HepG2 (cell line): ENCODE measurements around the gene DVL3. TPM values are rescaled to one million over a fixed set of nuclear protein-coding genes. Genes with fewer than 3 reads are reported as not detected.

Source experiments
- ARNTL ChIP-seq: sonication (generic); formaldehyde crosslinking; IDR thresholded peaks from 2 replicates; pipeline ENCODE4 v1.4.0; 2020; ENCODE audit warnings: mild to moderate bottlenecking, missing genetic modification reagents
- BCLAF1 ChIP-seq: fragments of 450-650 bp; IDR thresholded peaks from 2 replicates; pipeline ENCODE4 v1.6.1; 2017; ENCODE audit warnings: mild to moderate bottlenecking
- CENPT ChIP-seq: sonication (generic); formaldehyde crosslinking; IDR thresholded peaks from 2 replicates; pipeline ENCODE4 v1.8.0; 2022; ENCODE audit warnings: low read depth, mild to moderate bottlenecking, moderate library complexity, missing genetic modification reagents
- CSRNP1 ChIP-seq: sonication (generic); formaldehyde crosslinking; IDR thresholded peaks from 2 replicates; pipeline ENCODE4 v1.8.1; 2023; ENCODE audit warnings: mild to moderate bottlenecking, missing genetic modification reagents
- FOSL1 ChIP-seq: sonication (generic); formaldehyde crosslinking; IDR thresholded peaks from 2 replicates; pipeline ENCODE4 v1.9.0; 2021; ENCODE audit warnings: missing genetic modification reagents, borderline replicate concordance
- HNRNPUL1 ChIP-seq: fragments of 200-400 bp; formaldehyde crosslinking; IDR thresholded peaks from 2 replicates; pipeline ENCODE4 v1.6.1; 2017; ENCODE audit warnings: low read depth, mild to moderate bottlenecking, low read length, moderate library complexity
- HOXA3 ChIP-seq: sonication (generic); formaldehyde crosslinking; IDR thresholded peaks from 2 replicates; pipeline ENCODE4 v1.5.0; 2020; ENCODE audit warnings: missing genetic modification reagents
- MIER2 ChIP-seq: IDR thresholded peaks from 2 replicates; pipeline ENCODE4 v1.6.1; 2016; ENCODE audit warnings: missing biosample characterization, missing genetic modification reagents
- PRDM4 ChIP-seq: sonication (generic); formaldehyde crosslinking; IDR thresholded peaks from 2 replicates; pipeline ENCODE4 v1.9.0; 2021; ENCODE audit warnings: missing genetic modification reagents, borderline replicate concordance
- RBAK ChIP-seq: sonication (generic); formaldehyde crosslinking; IDR thresholded peaks from 2 replicates; pipeline ENCODE4 v1.5.1; 2020; ENCODE audit warnings: mild to moderate bottlenecking, missing genetic modification reagents
- REXO4 ChIP-seq: sonication (generic); formaldehyde crosslinking; IDR thresholded peaks from 2 replicates; pipeline ENCODE4 v1.8.0; 2022; ENCODE audit warnings: missing genetic modification reagents, mild to moderate bottlenecking, borderline replicate concordance
- SYNCRIP ChIP-seq: fragments of 200-400 bp; formaldehyde crosslinking; IDR thresholded peaks from 2 replicates; pipeline ENCODE4 v1.6.1; 2018; ENCODE audit warnings: mild to moderate bottlenecking, low read depth, low read length; ENCODE audit not compliant: insufficient read depth
- ZKSCAN8 ChIP-seq: IDR thresholded peaks from 2 replicates; pipeline ENCODE4 v1.6.1; 2016; ENCODE audit warnings: borderline replicate concordance, missing genetic modification reagents, missing compliant biosample characterization
- ZNF30 ChIP-seq: sonication (generic); formaldehyde crosslinking; IDR thresholded peaks from 2 replicates; pipeline ENCODE4 v1.5.0; 2020; ENCODE audit warnings: mild to moderate bottlenecking, missing genetic modification reagents
- ZNF329 ChIP-seq: sonication (generic); formaldehyde crosslinking; IDR thresholded peaks from 2 replicates; pipeline ENCODE4 v1.9.0; 2021; ENCODE audit warnings: low read depth, mild to moderate bottlenecking, missing genetic modification reagents
- ZNF546 ChIP-seq: sonication (generic); formaldehyde crosslinking; conservative IDR thresholded peaks from 2 replicates; pipeline ENCODE4 v1.8.1; 2023; ENCODE audit warnings: mild to moderate bottlenecking, missing genetic modification reagents
- ZNF652 ChIP-seq: IDR thresholded peaks from 2 replicates; pipeline ENCODE4 v1.6.1; 2016; ENCODE audit warnings: low read depth, borderline replicate concordance
- ZNF713 ChIP-seq: sonication (generic); formaldehyde crosslinking; IDR thresholded peaks from 2 replicates; pipeline ENCODE4 v1.4.0; 2020; ENCODE audit warnings: mild to moderate bottlenecking, missing genetic modification reagents
- ZNF879 ChIP-seq: sonication (generic); formaldehyde crosslinking; IDR thresholded peaks from 2 replicates; pipeline ENCODE4 v1.8.1; 2023; ENCODE audit warnings: missing genetic modification reagents
- ZSCAN31 ChIP-seq: sonication (generic); formaldehyde crosslinking; IDR thresholded peaks from 2 replicates; pipeline ENCODE4 v1.5.0; 2020; ENCODE audit warnings: low read depth, mild to moderate bottlenecking, missing genetic modification reagents
- polyA plus RNA-seq, 8 experiments: library from polyadenylated mRNA; depleted of rRNA in 3 of 8; stranded (reverse) in 7 of 8; unstranded in 1 of 8; fragments of >200 nt; fragmentation: Illumina TruSeq in 4 of 8; extraction: Trizol in 4 of 8; gene quantifications; 2 replicates each; pipeline versions ENCODE4 v1.2.1 to v1.2.3, GENCODE V29; 2011 to 2016; ENCODE audit warnings: low read depth in 4 of 8, missing spikeins in 1 of 8, mixed read lengths in 1 of 8; ENCODE audit not compliant: insufficient read depth in 1 of 8
- total RNA-seq, 5 experiments: library from RNA; depleted of rRNA; stranded (reverse); fragments of >200 nt; fragmentation: Illumina TruSeq; extraction: Trizol; gene quantifications; 2 replicates each; pipeline ENCODE4 v1.2.3, GENCODE V29; 2016; ENCODE audit warnings: low read depth in 1 of 5
- TF ChIP-seq, protein P1 (sequence below): IDR thresholded peaks from 2 replicates; pipeline ENCODE4 v1.6.1; 2016; ENCODE audit warnings: low read depth

The DVL3 gene
- total and polyA plus RNA-seq, 2 of the 13 experiments (the other 11 are each of a cell fraction or from before 2014, with no cell fraction given) = 29.0 to 36.1 TPM

DNA sequence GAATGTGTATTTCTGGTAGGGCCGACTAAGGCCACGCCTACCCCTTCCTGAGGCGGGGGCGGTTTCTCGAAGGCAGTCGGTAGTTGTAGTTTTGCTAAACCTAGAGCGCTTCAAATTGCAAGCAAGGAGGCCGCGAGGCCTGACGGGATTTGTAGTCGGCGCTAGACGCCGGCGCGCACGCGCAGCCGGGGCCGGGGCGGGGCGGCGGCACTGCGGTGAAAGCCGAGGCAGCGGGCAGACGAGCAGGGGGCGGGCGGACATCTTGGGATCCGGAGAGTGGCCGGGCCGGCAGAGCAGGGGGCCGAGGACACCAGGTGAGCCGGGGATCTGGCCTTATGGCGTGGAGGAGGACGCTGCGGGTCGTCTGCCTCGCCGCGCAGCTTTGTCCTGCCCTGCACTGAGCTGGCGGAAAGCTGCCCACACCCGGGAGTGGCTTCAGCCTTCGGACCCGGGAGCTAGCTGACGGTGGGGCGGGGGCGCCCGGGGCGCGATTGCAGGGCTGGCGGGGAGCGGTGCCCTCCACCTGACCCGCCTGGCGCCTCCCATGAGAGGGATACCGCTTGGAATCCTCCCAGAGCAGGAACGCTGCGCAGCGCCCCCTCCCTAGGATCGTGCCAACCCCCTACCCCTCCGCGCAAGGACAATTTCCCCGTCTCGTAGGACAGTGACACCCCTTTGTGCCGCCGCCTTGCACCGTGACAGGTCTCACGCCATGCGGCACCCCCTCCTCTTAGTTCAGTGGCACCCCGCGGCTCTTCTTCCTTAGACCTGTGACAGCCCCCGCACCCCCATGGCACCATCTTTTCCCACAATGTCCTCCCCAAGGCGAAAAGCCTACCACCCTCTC is 19.7 kb downstream of the DVL3 start, which contains the start of gene AP2M1 (continued):
- 0 out of 2 replicates have a peak, but pooled peaks have one; percentile 58 for TF ChIP-seq CSRNP1 (CRISPR knock-in tag)
- TF ChIP-seq ZNF30 (CRISPR knock-in tag) = no peak
- TF ChIP-seq PRDM4 (CRISPR knock-in tag) = no peak
- TF ChIP-seq ZNF329 (CRISPR knock-in tag) = no peak; the same call in 1 of the 2 replicates
- no peak for TF ChIP-seq ZKSCAN8 (CRISPR knock-in tag)
- no peak for TF ChIP-seq ZNF713
- no peak for TF ChIP-seq BCLAF1
- TF ChIP-seq HNRNPUL1 = no peak
- no peak for TF ChIP-seq MIER2 (CRISPR knock-in tag)
- TF ChIP-seq ZNF879 (CRISPR knock-in tag) = no peak
- 0 out of 2 replicates have a peak, but pooled peaks have one; percentile 46 for TF ChIP-seq ZSCAN31 (CRISPR knock-in tag)
- TF ChIP-seq, protein P1, sequence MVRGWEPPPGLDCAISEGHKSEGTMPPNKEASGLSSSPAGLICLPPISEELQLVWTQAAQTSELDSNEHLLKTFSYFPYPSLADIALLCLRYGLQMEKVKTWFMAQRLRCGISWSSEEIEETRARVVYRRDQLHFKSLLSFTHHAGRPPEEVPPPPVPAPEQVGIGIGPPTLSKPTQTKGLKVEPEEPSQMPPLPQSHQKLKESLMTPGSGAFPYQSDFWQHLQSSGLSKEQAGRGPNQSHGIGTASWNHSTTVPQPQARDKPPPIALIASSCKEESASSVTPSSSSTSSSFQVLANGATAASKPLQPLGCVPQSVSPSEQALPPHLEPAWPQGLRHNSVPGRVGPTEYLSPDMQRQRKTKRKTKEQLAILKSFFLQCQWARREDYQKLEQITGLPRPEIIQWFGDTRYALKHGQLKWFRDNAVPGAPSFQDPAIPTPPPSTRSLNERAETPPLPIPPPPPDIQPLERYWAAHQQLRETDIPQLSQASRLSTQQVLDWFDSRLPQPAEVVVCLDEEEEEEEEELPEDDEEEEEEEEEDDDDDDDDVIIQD (CRISPR knock-in tag) = no peak
- no peak for TF ChIP-seq ZNF546
- TF ChIP-seq HOXA3 (CRISPR knock-in tag) = peak; percentile 82
- no peak for TF ChIP-seq REXO4 (CRISPR knock-in tag)
- TF ChIP-seq SYNCRIP = no peak
- TF ChIP-seq ARNTL (CRISPR knock-in tag) = 0 out of 2 replicates have a peak, but pooled peaks have one; percentile 31
- TF ChIP-seq CENPT (CRISPR knock-in tag) = no peak
- no peak for TF ChIP-seq FOSL1
- TF ChIP-seq ZNF652 = no peak
- TF ChIP-seq RBAK = no peak
